A549 (cell line): Measurements from ENCODE around the gene MTMR6.
A peak's percentile ranks its signal among the peaks of the same experiment; 100 is the strongest.

ENCODE experiments used
- CBX2 ChIP-seq: fragments of 200-600 bp; sonication (generic); IDR thresholded peaks from 2 replicates; pipeline ENCODE4 v1.6.1; 2016; ENCODE audit warnings: low read depth, mild to moderate bottlenecking, borderline replicate concordance
- CEBPB ChIP-seq, 2 experiments: fragments of >200 bp in 1 of 2; sonication (Bioruptor Twin) in 1 of 2; formaldehyde crosslinking in 1 of 2; IDR thresholded peaks; 2 replicates each; pipeline ENCODE4 v1.6.1; 2012 to 2016
- ESRRA ChIP-seq: fragments of 150-350 bp; IDR thresholded peaks from 2 replicates; pipeline ENCODE4 v1.6.1; 2014; ENCODE audit warnings: mild to moderate bottlenecking, low read length, borderline replicate concordance
- MAFK ChIP-seq: fragments of 450-650 bp; IDR thresholded peaks from 2 replicates; pipeline ENCODE4 v1.6.1; 2014; ENCODE audit not compliant: partially characterized antibody
- MYC ChIP-seq: IDR thresholded peaks from 2 replicates; pipeline ENCODE4 v1.6.1; 2012; ENCODE audit warnings: mild to moderate bottlenecking, inconsistent platforms, low read length, improper control_type of control experiment, borderline replicate concordance
- POLR2A ChIP-seq: IDR thresholded peaks from 2 replicates; pipeline ENCODE4 v1.6.1; 2012; ENCODE audit warnings: mild to moderate bottlenecking, low read length
- RAD21 ChIP-seq, 2 experiments: fragments of >200 bp in 1 of 2; sonication (Bioruptor Twin) in 1 of 2; formaldehyde crosslinking in 1 of 2; IDR thresholded peaks in 1 of 2; conservative IDR thresholded peaks in 1 of 2; 2 replicates in 1 of 2; 3 replicates in 1 of 2; pipeline ENCODE4 v1.6.1; 2012 to 2018; ENCODE audit warnings: inconsistent platforms in 1 of 2
- RFX5 ChIP-seq: fragments of 450-650 bp; IDR thresholded peaks from 2 replicates; pipeline ENCODE4 v1.7.1; 2014; ENCODE audit warnings: antibody characterized with exemption, mild to moderate bottlenecking, moderate library complexity
- SREBF2 ChIP-seq: fragments of 450-650 bp; IDR thresholded peaks from 2 replicates; pipeline ENCODE4 v1.6.1; 2014; ENCODE audit warnings: mild to moderate bottlenecking, moderate library complexity
- TP53 ChIP-seq: fragments of 250-450 bp; sonication (Bioruptor Pico); IDR thresholded peaks from 2 replicates; pipeline ENCODE4 v1.5.0; 2021; ENCODE audit warnings: mild to moderate bottlenecking, moderate library complexity
- ZFP36 ChIP-seq: fragments of 450-650 bp; IDR thresholded peaks from 2 replicates; pipeline ENCODE4 v1.6.1; 2014; ENCODE audit warnings: borderline replicate concordance; ENCODE audit not compliant: partially characterized antibody
- ZSCAN20 ChIP-seq: fragments of 250-450 bp; sonication (Bioruptor Pico); IDR thresholded peaks from 2 replicates; pipeline ENCODE4 v1.8.0; 2022; ENCODE audit warnings: mild to moderate bottlenecking, moderate library complexity
- TF ChIP-seq, protein P1 (sequence below): fragments of >200 bp; sonication (Bioruptor Twin); formaldehyde crosslinking; IDR thresholded peaks from 3 replicates; pipeline ENCODE4 v1.5.1; 2016

DNA sequence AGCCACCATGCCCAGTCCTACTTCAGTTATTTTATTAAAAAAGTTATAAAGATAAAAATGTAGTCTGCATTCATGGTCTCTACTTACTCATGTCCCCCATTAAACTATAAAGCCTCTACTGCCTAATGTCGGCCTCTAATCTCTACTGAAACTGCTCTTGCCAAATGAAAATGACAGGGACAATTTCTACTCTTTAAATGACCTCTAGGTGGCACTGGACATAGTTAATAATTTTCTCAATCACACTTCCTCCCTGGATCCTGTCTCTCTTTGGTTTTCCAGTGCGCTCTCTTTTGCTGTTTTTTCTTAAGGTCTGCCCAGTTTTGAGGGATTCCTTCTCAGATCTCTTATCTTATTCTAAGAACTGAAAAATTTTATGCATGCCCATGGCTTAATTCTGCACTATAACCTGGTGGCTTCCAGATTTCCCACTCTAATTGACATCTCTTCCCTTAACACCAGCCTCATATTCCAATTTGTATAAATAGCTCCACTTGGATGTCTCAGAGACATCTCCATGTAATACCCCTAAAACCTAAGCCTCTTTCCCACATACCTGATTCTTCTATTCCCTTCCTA, 54.3 kb downstream of the MTMR6 start:
- TF ChIP-seq POLR2A (no peak), RFX5 (no peak), CEBPB (IDR thresholded peaks at IDR 0.05) (no peak), TP53 (CRISPR knock-in tag) (no peak), SREBF2 (no peak), MYC (no peak), RAD21 (conservative IDR thresholded peaks at IDR 0.05 in 1 of 2, IDR thresholded peaks at IDR 0.05 in 1 of 2) (no peak), CBX2 (no peak), ZFP36 (no peak), ESRRA (no peak), MAFK (no peak), ZSCAN20 (CRISPR knock-in tag) (no peak)
- TF ChIP-seq, protein P1, sequence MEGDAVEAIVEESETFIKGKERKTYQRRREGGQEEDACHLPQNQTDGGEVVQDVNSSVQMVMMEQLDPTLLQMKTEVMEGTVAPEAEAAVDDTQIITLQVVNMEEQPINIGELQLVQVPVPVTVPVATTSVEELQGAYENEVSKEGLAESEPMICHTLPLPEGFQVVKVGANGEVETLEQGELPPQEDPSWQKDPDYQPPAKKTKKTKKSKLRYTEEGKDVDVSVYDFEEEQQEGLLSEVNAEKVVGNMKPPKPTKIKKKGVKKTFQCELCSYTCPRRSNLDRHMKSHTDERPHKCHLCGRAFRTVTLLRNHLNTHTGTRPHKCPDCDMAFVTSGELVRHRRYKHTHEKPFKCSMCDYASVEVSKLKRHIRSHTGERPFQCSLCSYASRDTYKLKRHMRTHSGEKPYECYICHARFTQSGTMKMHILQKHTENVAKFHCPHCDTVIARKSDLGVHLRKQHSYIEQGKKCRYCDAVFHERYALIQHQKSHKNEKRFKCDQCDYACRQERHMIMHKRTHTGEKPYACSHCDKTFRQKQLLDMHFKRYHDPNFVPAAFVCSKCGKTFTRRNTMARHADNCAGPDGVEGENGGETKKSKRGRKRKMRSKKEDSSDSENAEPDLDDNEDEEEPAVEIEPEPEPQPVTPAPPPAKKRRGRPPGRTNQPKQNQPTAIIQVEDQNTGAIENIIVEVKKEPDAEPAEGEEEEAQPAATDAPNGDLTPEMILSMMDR, result peak; percentile 42
